Brain microvascular endothelial cell (primary cell): ENCODE results near the gene TAF10.

Experiments
- DNase-seq: peaks from one replicate; pipeline ENCODE4 v3.0.0-alpha.2; 2020
- H3K27ac ChIP-seq: fragments of 250-450 bp; sonication (Bioruptor Pico); 2 replicates; pipeline ENCODE4 v1.5.1; 2020; ENCODE audit warnings: mild to moderate bottlenecking, moderate library complexity
- H3K27me3 ChIP-seq: fragments of 250-450 bp; sonication (Bioruptor Pico); replicated peaks from 2 replicates; pipeline ENCODE4 v1.5.1; 2020; ENCODE audit warnings: mild to moderate bottlenecking
- H3K36me3 ChIP-seq: fragments of 250-450 bp; sonication (Bioruptor Pico); replicated peaks from 2 replicates; pipeline ENCODE4 v1.5.1; 2020; ENCODE audit warnings: mild to moderate bottlenecking
- H3K4me3 ChIP-seq: 2 replicates; pipeline ENCODE4 v1.5.1; 2011; ENCODE audit warnings: low read depth, mild to moderate bottlenecking, control low read depth, low read length, moderate library complexity
- in situ Hi-C: cut with HindIII; loops from 2 replicates; pipeline ENCODE4 v1.10.0; 2017; ENCODE audit warnings: low sequenced_read_pairs, low pct_ligation_motif_present
- TF ChIP-seq, protein P1 (sequence below): IDR thresholded peaks from 2 replicates; pipeline ENCODE4 v1.5.1; 2011; ENCODE audit warnings: low read depth, mild to moderate bottlenecking, moderate library complexity, low read length, control low read depth, inconsistent platforms; ENCODE audit errors: missing control alignments

TAF10 gene

DNA sequence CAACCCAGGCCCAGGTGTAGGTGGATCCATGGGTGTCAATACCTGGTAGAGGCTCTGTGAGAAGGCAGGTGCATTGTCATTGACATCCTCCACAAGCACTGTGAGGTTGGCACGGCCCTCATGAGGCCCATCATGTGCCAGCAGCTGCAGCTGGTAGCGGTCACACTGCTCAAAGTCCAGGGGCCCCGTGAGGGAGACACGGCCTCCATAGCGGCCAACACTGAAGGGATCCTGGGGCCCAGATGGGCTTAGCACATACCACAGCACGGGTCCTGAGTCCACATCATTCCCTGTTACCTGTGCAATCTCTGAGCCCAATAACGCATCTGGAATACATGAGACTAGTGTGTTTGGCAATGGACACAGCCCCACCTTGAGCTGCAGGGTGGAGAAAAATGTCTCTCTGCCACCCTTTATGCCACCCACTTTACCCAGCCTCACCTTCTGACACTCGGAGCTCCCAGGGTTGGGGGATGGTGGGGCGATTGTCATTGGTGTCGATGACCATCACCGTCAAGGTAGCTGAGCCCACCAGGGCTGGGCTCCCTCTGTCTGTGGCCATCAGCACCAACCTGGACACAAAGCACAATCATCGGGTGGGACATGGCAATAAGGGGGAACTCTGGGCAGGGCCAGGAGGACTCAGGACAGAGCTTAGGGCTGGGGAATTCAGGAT is 13.3 kb upstream of the TAF10 start:
- Histone ChIP-seq H3K36me3 (no peaks in the 10 kb centered on the region), H3K4me3 (no peak overlapping the region), H3K27ac (no peak overlapping the region), H3K27me3 (no peaks in the 10 kb centered on the region)
- in situ Hi-C loops, result no loop called here
- DNase-seq, result no peak
- TF ChIP-seq, protein P1, sequence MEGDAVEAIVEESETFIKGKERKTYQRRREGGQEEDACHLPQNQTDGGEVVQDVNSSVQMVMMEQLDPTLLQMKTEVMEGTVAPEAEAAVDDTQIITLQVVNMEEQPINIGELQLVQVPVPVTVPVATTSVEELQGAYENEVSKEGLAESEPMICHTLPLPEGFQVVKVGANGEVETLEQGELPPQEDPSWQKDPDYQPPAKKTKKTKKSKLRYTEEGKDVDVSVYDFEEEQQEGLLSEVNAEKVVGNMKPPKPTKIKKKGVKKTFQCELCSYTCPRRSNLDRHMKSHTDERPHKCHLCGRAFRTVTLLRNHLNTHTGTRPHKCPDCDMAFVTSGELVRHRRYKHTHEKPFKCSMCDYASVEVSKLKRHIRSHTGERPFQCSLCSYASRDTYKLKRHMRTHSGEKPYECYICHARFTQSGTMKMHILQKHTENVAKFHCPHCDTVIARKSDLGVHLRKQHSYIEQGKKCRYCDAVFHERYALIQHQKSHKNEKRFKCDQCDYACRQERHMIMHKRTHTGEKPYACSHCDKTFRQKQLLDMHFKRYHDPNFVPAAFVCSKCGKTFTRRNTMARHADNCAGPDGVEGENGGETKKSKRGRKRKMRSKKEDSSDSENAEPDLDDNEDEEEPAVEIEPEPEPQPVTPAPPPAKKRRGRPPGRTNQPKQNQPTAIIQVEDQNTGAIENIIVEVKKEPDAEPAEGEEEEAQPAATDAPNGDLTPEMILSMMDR, result no peak

DNA sequence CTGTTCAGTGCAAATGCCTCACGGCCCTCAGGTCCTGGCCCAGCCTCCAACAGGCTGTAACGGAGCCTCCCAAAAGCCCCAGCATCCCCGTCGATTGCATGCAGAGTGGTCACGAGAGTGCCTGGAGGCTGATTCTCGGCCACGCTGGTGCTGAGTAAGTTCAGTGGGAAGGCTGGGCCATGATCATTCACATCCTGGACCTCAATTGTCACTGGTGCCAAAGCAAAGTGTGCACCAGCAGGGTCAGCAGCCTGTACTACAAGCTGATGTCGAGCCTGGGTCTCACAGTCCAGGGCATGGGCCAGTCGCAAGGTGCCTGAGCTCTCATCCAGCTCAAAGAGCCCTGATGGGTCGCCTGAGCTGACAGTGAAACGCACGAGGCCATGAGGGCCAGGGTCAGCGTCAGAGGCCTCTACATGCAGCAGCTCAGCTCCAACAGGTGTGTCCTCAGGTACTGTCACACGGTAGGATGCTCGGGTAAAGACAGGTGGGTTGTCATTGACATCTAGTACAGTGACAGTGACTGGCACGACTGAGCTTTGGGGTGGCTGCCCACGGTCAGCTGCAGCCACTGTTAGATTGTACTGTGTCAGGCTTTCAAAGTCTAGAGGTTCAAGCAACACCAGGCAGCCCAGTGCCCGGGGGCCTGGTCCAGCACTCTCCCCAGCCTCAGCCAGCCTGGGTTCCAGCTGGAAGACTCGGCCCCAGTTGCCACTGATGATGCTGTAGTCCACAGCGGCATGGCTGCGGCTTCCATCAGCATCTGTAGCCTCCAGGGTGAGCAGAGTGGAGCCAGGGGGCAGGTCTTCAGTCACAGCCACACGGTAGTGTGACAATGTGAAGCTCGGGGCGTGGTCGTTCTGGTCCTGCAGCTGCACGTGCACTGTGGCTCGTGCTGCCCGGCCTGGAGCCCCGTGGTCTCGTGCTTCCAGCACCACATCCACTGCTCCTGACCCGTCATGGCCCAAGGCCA is 11.7 kb upstream of the TAF10 start:
- in situ Hi-C loops, result no loop called here
- no peaks in the 10 kb centered on the region for H3K27me3 ChIP-seq
- no peak for DNase-seq
- H3K27ac ChIP-seq, result no peak overlapping the region
- H3K4me3 ChIP-seq, result no peak overlapping the region
- H3K36me3 ChIP-seq, result no peaks in the 10 kb centered on the region
- TF ChIP-seq, protein P1, result no peak

DNA sequence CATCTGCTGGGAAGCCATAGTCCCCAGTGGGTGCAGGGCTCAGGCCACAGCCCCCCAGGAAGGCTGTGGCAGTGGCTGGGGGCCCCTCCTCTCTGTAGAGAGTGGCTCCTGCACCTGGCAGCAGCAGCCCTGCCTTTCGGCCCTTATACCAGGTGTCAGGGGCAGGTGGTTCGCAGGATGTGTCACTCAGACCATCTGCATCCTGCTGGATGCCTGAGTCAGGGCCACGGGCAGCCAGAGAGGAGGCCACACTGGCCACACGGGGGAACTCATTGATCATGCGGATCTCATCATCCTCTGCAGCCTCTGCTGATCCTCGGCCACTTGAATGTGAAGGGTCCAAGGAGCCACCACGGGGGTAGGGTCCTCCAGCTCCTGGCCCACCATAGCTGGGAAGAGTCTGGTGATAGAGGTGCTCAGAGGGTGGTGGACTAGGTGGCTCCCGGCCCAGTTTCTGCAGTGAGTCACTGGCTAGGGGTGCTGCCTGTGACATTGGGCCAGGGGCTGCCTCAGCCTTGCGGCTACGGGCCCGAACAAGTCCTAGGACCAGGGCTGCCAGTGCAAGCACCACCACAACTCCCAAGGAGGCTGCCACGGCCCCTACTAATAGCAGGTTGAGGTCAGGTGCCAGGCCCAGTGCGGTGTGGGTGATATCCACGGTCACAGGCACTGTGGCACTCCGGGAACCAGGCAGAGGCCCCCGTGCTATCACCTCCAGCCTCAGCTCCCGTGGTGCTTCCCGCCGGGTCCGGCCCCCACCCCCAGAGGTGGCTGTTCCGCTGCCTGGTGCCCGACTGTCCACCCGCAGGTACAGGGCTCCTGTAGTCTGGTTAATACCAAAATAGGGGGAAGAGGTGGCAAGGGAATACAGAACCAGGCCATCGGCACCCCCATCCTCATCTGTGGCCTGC is 10.5 kb upstream of the TAF10 start:
- no peak for DNase-seq
- in situ Hi-C loops, result no loop called here
- Histone ChIP-seq H3K27ac (no peak overlapping the region), H3K4me3 (no peak overlapping the region), H3K36me3 (no peaks in the 10 kb centered on the region), H3K27me3 (no peaks in the 10 kb centered on the region)
- TF ChIP-seq, protein P1, result no peak

DNA sequence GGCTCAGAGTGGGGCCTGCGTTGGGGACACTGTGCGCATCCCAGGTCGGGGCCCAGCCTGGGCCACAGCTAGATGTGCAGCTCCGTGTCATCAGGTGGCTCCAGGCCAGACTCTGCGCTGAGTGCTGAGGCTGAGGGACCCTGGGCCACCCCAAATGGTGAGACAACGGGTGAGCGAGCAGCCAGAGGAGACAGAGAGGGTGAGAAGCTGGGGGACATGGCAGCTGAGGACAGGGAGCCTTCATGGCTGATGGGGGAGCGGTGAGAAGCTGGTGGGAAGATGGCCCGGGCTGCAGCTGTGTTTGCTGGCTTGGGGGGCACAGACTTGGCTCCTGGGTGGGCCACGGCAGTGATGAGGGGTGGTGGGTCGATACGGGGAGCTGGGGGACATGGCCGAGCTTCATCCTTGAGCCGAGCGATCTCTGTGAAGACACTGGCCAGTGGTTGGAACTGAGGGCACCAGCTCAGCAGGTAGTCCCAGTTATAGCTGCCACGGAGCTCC is 9.7 kb upstream of the TAF10 start:
- TF ChIP-seq, protein P1, result no peak
- Histone ChIP-seq H3K27ac (no peak overlapping the region), H3K27me3 (no peaks in the 10 kb centered on the region), H3K4me3 (no peak overlapping the region), H3K36me3 (no peaks in the 10 kb centered on the region)
- in situ Hi-C loops, result no loop called here
- no peak for DNase-seq

DNA sequence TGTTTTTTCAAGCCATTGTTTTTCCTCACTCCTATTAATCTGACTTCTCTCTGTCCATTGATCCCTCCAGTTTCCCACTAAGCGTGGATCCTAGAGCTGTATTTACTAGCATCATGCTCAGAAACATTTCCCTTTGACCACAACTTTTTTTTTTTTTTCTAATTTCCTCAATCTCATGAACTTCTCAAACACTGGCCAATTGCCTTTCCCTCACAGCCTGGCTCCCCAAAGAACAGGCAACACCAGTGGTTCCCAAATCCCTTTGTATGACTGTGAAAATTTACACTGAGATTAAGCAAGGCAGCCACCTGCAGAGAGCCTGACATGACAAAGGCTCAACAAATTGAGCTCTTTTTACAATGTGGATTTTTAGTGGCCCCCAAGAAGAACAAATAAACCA is 8.6 kb upstream of the TAF10 start:
- peaks cover 3% of the 10 kb centered on the region for H3K36me3 ChIP-seq
- TF ChIP-seq, protein P1, result no peak
- H3K4me3 ChIP-seq, result no peak overlapping the region
- H3K27me3 ChIP-seq, result no peaks in the 10 kb centered on the region
- no peak overlapping the region for H3K27ac ChIP-seq
- no peak for DNase-seq
- in situ Hi-C loops, result no loop called here
